HL-60 (cell line): ENCODE data around the gene DCP2.

Experiments used
- DNase-seq, 2 experiments: peaks; one replicate each; pipeline ENCODE4 v3.0.0-alpha.2; 2010 to 2020; ENCODE audit warnings: low read depth in 1 of 2, low spot score in 1 of 2
- H3K27ac ChIP-seq: fragments of 250-450 bp; sonication (Bioruptor Pico); replicated peaks from 2 replicates; pipeline ENCODE4 v1.5.1; 2020; ENCODE audit warnings: mild to moderate bottlenecking, moderate library complexity
- H3K27me3 ChIP-seq: fragments of 250-450 bp; sonication (Bioruptor Pico); 2 replicates; pipeline ENCODE4 v1.5.1; 2021; ENCODE audit warnings: mild to moderate bottlenecking, moderate library complexity; ENCODE audit not compliant: insufficient read depth, poor library complexity, severe bottlenecking
- H3K4me3 ChIP-seq: replicated peaks from 2 replicates; pipeline ENCODE4 v1.5.1; 2011; ENCODE audit warnings: mild to moderate bottlenecking, control low read depth, low read length; ENCODE audit not compliant: insufficient read depth
- GABPA ChIP-seq: IDR thresholded peaks from 2 replicates; pipeline ENCODE4 v1.6.1; 2012; ENCODE audit warnings: low read depth
- POLR2AphosphoS5 ChIP-seq: IDR thresholded peaks from 2 replicates; pipeline ENCODE4 v1.6.1; 2012; ENCODE audit warnings: low read depth
- SPI1 ChIP-seq: IDR thresholded peaks from 2 replicates; pipeline ENCODE4 v1.6.1; 2012; ENCODE audit warnings: low read depth, mild to moderate bottlenecking, borderline replicate concordance
- TF ChIP-seq, protein P1 (sequence below): IDR thresholded peaks from one replicate; pipeline ENCODE4 v1.5.1; 2011; ENCODE audit warnings: low read length, control low read depth, inconsistent platforms; ENCODE audit not compliant: insufficient read depth
- TF ChIP-seq, protein P2 (sequence below): IDR thresholded peaks from 2 replicates; pipeline ENCODE4 v1.6.1; 2012; ENCODE audit warnings: low read depth; ENCODE audit not compliant: insufficient replicate concordance

Gene DCP2

DNA sequence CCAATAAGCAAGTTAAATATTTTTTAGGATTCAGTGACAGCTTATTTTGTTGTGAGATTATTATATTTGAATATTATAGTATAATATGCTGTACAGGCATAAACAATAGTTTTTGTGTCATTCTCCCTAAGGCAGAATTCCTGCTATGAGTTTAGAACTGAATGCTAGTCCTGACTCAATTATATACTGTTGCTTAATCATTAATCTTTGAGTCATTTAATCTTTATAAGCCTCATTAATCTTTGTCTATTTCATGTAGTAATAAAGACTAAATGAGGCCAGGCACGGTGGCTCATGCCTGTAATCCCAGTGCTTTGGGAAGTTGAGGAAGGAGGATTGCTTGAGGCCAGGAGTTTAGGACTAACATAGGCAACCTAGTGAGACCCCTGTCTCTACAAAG, 3.6 kb upstream of the DCP2 start:
- TF ChIP-seq SPI1 (no peak), POLR2AphosphoS5 (no peak), GABPA (no peak)
- TF ChIP-seq, protein P1, sequence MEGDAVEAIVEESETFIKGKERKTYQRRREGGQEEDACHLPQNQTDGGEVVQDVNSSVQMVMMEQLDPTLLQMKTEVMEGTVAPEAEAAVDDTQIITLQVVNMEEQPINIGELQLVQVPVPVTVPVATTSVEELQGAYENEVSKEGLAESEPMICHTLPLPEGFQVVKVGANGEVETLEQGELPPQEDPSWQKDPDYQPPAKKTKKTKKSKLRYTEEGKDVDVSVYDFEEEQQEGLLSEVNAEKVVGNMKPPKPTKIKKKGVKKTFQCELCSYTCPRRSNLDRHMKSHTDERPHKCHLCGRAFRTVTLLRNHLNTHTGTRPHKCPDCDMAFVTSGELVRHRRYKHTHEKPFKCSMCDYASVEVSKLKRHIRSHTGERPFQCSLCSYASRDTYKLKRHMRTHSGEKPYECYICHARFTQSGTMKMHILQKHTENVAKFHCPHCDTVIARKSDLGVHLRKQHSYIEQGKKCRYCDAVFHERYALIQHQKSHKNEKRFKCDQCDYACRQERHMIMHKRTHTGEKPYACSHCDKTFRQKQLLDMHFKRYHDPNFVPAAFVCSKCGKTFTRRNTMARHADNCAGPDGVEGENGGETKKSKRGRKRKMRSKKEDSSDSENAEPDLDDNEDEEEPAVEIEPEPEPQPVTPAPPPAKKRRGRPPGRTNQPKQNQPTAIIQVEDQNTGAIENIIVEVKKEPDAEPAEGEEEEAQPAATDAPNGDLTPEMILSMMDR, result no peak
- TF ChIP-seq, protein P2, sequence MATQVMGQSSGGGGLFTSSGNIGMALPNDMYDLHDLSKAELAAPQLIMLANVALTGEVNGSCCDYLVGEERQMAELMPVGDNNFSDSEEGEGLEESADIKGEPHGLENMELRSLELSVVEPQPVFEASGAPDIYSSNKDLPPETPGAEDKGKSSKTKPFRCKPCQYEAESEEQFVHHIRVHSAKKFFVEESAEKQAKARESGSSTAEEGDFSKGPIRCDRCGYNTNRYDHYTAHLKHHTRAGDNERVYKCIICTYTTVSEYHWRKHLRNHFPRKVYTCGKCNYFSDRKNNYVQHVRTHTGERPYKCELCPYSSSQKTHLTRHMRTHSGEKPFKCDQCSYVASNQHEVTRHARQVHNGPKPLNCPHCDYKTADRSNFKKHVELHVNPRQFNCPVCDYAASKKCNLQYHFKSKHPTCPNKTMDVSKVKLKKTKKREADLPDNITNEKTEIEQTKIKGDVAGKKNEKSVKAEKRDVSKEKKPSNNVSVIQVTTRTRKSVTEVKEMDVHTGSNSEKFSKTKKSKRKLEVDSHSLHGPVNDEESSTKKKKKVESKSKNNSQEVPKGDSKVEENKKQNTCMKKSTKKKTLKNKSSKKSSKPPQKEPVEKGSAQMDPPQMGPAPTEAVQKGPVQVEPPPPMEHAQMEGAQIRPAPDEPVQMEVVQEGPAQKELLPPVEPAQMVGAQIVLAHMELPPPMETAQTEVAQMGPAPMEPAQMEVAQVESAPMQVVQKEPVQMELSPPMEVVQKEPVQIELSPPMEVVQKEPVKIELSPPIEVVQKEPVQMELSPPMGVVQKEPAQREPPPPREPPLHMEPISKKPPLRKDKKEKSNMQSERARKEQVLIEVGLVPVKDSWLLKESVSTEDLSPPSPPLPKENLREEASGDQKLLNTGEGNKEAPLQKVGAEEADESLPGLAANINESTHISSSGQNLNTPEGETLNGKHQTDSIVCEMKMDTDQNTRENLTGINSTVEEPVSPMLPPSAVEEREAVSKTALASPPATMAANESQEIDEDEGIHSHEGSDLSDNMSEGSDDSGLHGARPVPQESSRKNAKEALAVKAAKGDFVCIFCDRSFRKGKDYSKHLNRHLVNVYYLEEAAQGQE, result no peak
- Histone ChIP-seq H3K27ac (no peak overlapping the region), H3K27me3 (no peaks in the 10 kb centered on the region)

DNA sequence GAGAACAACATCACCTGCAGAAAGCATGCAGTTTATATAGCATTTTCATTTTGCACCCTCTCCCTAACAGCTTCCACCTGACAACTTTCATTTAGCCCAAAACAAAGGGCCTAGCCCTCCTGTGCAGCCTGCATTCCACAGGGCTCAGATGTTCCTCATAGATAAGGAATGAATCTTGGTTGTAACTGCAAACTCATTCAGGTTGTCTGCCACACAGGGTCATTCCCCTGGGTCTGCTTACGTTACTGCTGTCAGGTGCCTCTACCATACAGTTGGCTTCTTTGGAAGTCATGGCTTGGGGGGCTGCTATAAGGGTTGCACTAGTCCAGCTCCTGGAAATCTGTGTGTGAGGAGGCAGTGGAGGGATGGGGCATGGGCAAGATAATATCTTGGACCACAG, 2.7 kb upstream of the DCP2 start:
- TF ChIP-seq GABPA, result no peak
- TF ChIP-seq, protein P2, result no peak
- no peak for TF ChIP-seq POLR2AphosphoS5
- no peak for TF ChIP-seq SPI1
- TF ChIP-seq, protein P1, result no peak
- Histone ChIP-seq H3K27me3 (no peaks in the 10 kb centered on the region), H3K4me3 (no peak overlapping the region), H3K27ac (no peak overlapping the region)
- no peak for DNase-seq

More for the DNA sequence above, 3.6 kb upstream of the DCP2 start:
- no peak overlapping the region for H3K4me3 ChIP-seq
- no peak for DNase-seq

DNA sequence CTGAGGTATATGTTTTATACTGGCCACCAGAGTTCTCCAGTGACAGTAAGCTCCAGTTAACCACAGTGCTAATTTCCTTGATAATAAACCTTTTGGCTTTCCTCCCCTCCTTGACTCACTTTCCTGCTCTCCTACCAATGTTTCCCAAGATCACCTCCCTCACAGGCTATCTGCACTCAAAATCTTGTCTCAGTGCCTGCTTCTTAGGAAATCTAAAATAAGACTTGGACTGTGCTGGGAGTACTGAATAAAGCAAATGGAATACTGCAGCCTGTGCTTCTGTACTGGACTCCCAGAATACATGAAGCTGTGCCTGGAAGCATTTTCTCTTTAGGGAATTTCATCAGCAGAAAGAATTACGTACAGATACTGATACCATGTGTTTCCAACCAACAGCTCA, 1.7 kb upstream of the DCP2 start:
- H3K27ac ChIP-seq, result no peak overlapping the region
- TF ChIP-seq POLR2AphosphoS5, result no peak
- no peak for TF ChIP-seq GABPA
- H3K4me3 ChIP-seq, result no peak overlapping the region
- H3K27me3 ChIP-seq, result no peaks in the 10 kb centered on the region
- DNase-seq, result no peak

DNA sequence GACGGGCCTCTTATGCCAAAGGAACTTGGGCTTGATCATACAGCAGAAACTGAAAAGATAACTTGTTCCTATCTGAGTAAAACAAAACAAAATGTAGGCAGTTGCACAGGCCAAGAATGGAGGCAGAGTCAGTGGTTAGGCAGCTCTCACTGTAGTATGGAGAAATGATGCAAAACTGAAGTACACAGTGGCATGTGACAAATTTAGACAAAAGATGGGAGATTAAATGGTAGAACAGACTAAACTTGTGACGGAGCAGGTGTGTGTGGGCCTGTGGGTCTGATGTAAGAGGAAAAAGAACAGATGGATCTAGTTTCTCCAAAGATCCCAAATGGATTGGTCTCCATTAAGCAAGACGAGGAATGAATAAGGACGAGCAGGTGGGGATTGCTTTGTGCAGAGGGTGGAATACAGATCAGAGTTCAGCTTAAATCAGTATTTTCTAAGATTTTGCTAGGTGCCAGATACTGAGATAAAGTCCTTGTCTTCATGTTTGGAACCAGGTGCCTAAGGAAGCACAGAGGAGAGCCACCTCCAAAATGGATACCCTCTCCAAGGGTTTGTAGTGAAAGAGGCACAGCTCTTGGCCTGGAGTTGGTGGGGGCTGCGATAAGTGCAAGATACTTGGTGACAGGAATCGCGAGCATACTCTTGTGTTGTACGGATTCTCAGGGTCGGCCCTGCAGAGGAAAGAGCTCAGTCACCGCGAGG, 722 bp upstream of the DCP2 start:
- no peaks in the 10 kb centered on the region for H3K27me3 ChIP-seq
- H3K4me3 ChIP-seq, result peak overlapping the region; percentile 45
- DNase-seq, result no peak
- TF ChIP-seq, protein P1, result no peak
- TF ChIP-seq POLR2AphosphoS5, result no peak
- no peak for TF ChIP-seq GABPA
- TF ChIP-seq, protein P2, result no peak
- no peak for TF ChIP-seq SPI1
- H3K27ac ChIP-seq, result peak overlapping the region; percentile 90
